HG03060 (cell line): Measurements from ENCODE around the gene NPR2.

ENCODE experiments used
- ATAC-seq: cut with Tn5 transposase; IDR thresholded peaks from one replicate; pipeline ENCODE4 v1.9.1; 2021; ENCODE audit warnings: low read depth, moderate number of reproducible peaks; ENCODE audit not compliant: unreplicated experiment

The NPR2 gene

GRCh38 chr9:35791297-35791921 lies at the start of gene NPR2:
NPR2 (plus strand) TSS chr9:35791591; CDS start chr9:35792409, 818 bp downstream.
- ATAC-seq, result no peak

- no peak for ATAC-seq
These were observed 49.7 kb upstream of the NPR2 start for GRCh38 chr9:35741740-35742139.

- no peak for ATAC-seq
These were observed 47.9 kb upstream of the NPR2 start for GRCh38 chr9:35743452-35743851.

- no peak for ATAC-seq
These were observed 47.4 kb upstream of the NPR2 start for GRCh38 chr9:35743880-35744518.

- ATAC-seq, result no peak
These were observed 45.8 kb upstream of the NPR2 start for GRCh38 chr9:35745569-35745968.

- ATAC-seq, result no peak
These were observed 44.8 kb upstream of the NPR2 start for GRCh38 chr9:35746583-35746982.

- no peak for ATAC-seq
These were observed 43.0 kb upstream of the NPR2 start for GRCh38 chr9:35748242-35748857.

- ATAC-seq, result no peak
These were observed 42.4 kb upstream of the NPR2 start, which contains the start of the genes GBA2 and RGP1 for GRCh38 chr9:35748858-35749514. GBA2 (minus strand) TSS chr9:35749228; CDS start chr9:35748704, 524 bp downstream. RGP1 (plus strand) TSS chr9:35749287; CDS start chr9:35749756, 469 bp downstream.

- no peak for ATAC-seq
These were observed 41.7 kb upstream of the NPR2 start for GRCh38 chr9:35749515-35750255.

- ATAC-seq, result no peak
These were observed 41.2 kb upstream of the NPR2 start for GRCh38 chr9:35750256-35750531.

GRCh38 chr9:35753466-35753865 lies 37.9 kb upstream of the NPR2 start:
- ATAC-seq, result no peak

- no peak for ATAC-seq
These were observed 37.1 kb upstream of the NPR2 start, which contains the start of gene MSMP for GRCh38 chr9:35754264-35754663. MSMP (minus strand) TSS chr9:35754276; CDS start chr9:35754129, 147 bp downstream.

- ATAC-seq, result no peak
These were observed 36.3 kb upstream of the NPR2 start for GRCh38 chr9:35755071-35755470.

- ATAC-seq, result no peak
These were observed 34.8 kb upstream of the NPR2 start for GRCh38 chr9:35756275-35757225.

- no peak for ATAC-seq
These were observed 34.0 kb upstream of the NPR2 start for GRCh38 chr9:35757226-35757891.

- no peak for ATAC-seq
These were observed 33.5 kb upstream of the NPR2 start for GRCh38 chr9:35757892-35758275.

GRCh38 chr9:35758475-35759050 lies 32.8 kb upstream of the NPR2 start:
- no peak for ATAC-seq

GRCh38 chr9:35759795-35760194 lies 31.6 kb upstream of the NPR2 start:
- ATAC-seq, result no peak

- ATAC-seq, result no peak
These were observed 30.7 kb upstream of the NPR2 start for GRCh38 chr9:35760651-35761050.
